ENCODE data around the gene CHCHD4. TPM values are rescaled to one million over a fixed set of nuclear protein-coding genes. Genes with fewer than 3 reads are reported as not detected.

Gene CHCHD4
- total and polyA plus RNA-seq, 10 of the 15 experiments (the other 5 are each of a cell fraction or from before 2014, with no cell fraction given): 21.0 to 46.8 (median 29.0) TPM

- in situ Hi-C loops (cut with MboI) (no loop called here), intact Hi-C loops (cut with micrococcal nuclease; ENCODE audit: unreplicated experiment) (no loop called here)
- POLR2A ChIA-PET: no interaction called here
Measured at GRCh38 chr3:14169871-14170270, 45.2 kb upstream of the CHCHD4 start.

DNA sequence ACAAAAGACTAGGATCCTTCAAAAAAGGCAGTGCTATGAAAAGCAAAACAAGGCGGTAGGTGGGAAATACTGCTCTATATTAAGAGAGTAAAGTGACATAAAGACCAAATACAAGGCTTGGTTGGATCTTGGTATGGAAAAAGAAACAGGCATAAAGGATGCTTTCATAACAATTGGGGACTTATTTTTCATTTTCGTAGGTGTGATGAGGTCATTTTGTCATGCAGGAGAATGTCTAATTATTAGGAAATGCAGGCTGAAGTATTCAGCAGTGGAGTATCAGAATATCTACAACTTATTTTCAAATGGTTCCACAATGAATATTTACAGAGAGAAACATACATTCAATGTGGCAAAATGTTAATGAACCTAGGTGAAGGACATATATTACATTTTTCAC lies 44.8 kb upstream of the CHCHD4 start:
- no peak overlapping the region for H3K4me3 ChIP-seq
- BruUV-seq (replicated peaks): no TSS peak
- H3K27ac ChIP-seq (ENCODE audit: control insufficient read depth, insufficient read depth): no peak overlapping the region
- FAIRE-seq (no peak), ATAC-seq (no peak), DNase-seq (ENCODE audit: low read depth, low spot score) (no peak)
- no peak overlapping the region for H3K4me2 ChIP-seq (ENCODE audit: control insufficient read depth, insufficient read depth)
- in situ Hi-C loops (cut with MboI): no loop called here
- no peaks in the 10 kb centered on the region for H4K20me1 ChIP-seq (ENCODE audit: control insufficient read depth, insufficient read depth)
- peaks cover 13 to 45% of the 10 kb centered on the region in 2 experiments for H3K36me3 ChIP-seq (ENCODE audit: control insufficient read depth in 2 of 2, insufficient read depth in 2 of 2, low read length in 1 of 2)
- SMC1A ChIA-PET (ENCODE audit: uncharacterized antibody, unreplicated experiment): interaction anchor here (1.4 kb wide), 1 partner anchor 13 kb away, joined by 3 read pairs; no protein-coding TSS in a partner anchor
- intact Hi-C loops (cut with micrococcal nuclease; ENCODE audit: unreplicated experiment): no loop called here
- TF ChIP-seq IRF5 (IDR thresholded peaks at IDR 0.05; ENCODE audit: borderline replicate concordance) (no peak), SIX5 (IDR thresholded peaks at IDR 0.05; ENCODE audit: low read depth, low read length, severe bottlenecking) (no peak), KDM1A (IDR thresholded peaks at IDR 0.05; ENCODE audit: borderline replicate concordance) (no peak), HDAC6 (IDR thresholded peaks at IDR 0.05; ENCODE audit: unreplicated experiment) (no peak), KLF5 (IDR thresholded peaks at IDR 0.05; ENCODE audit: partially characterized antibody) (no peak)
- TF ChIP-seq, protein P1, sequence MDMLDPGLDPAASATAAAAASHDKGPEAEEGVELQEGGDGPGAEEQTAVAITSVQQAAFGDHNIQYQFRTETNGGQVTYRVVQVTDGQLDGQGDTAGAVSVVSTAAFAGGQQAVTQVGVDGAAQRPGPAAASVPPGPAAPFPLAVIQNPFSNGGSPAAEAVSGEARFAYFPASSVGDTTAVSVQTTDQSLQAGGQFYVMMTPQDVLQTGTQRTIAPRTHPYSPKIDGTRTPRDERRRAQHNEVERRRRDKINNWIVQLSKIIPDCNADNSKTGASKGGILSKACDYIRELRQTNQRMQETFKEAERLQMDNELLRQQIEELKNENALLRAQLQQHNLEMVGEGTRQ (IDR thresholded peaks at IDR 0.05; ENCODE audit: borderline replicate concordance, low read depth, low read length): no peak
- RAD21 ChIA-PET (ENCODE audit: unreplicated experiment): no interaction called here
- WGBS (ENCODE audit: insufficient coverage, insufficient replicate concordance, low lambda C conversion rate, missing lambda C conversion rate): 98% methylated on average over 2 of the region's 2 CpGs
- POLR2A ChIA-PET: no interaction called here
- CTCF ChIA-PET: interaction anchor here (1.0 to 2.0 kb wide), 3 partner anchors 9 to 34 kb away, joined by 3 to 8 read pairs (median 4); partner anchors contain the start of genes LSM3 and XPC
- no peak overlapping the region for H3K9ac ChIP-seq (ENCODE audit: control insufficient read depth, insufficient read depth, low read length)
- no peaks in the 10 kb centered on the region for H3K27me3 ChIP-seq (replicated peaks in 1 of 2; ENCODE audit: control insufficient read depth in 2 of 2, insufficient read depth in 2 of 2, low read length in 1 of 2)
- H3K9me3 ChIP-seq (replicated peaks; ENCODE audit: control insufficient read depth, insufficient read depth, low read length): no peaks in the 10 kb centered on the region; the same call in 2 of the 3 replicates
- H3K4me1 ChIP-seq (ENCODE audit: control insufficient read depth, insufficient read depth, low read length): no peaks in the 10 kb centered on the region
- H3K79me2 ChIP-seq (ENCODE audit: control insufficient read depth, insufficient read depth, low read length): peaks cover 10% of the 10 kb centered on the region
- no peak overlapping the region for H2AFZ ChIP-seq (ENCODE audit: control insufficient read depth, low read depth, low read length)

More at GRCh38 chr3:14169871-14170270, 45.2 kb upstream of the CHCHD4 start:
- H3K9ac ChIP-seq (ENCODE audit: control insufficient read depth, insufficient read depth, low read length): no peak overlapping the region
- ATAC-seq: peak; percentile 17; the same call in 1 of the 3 replicates
- H4K20me1 ChIP-seq (ENCODE audit: control insufficient read depth, insufficient read depth): no peaks in the 10 kb centered on the region
- H2AFZ ChIP-seq (ENCODE audit: control insufficient read depth, low read depth, low read length): no peak overlapping the region
- no peak for FAIRE-seq
- CTCF ChIA-PET: interaction anchor here (1.0 to 2.0 kb wide), 4 partner anchors 9 to 273 kb away, joined by 3 to 8 read pairs (median 4); partner anchors contain the start of genes LSM3 and XPC
- H3K9me3 ChIP-seq (replicated peaks; ENCODE audit: control insufficient read depth, insufficient read depth, low read length): no peaks in the 10 kb centered on the region; the same call in 2 of the 3 replicates
- no peaks in the 10 kb centered on the region for H3K27me3 ChIP-seq (replicated peaks in 1 of 2; ENCODE audit: control insufficient read depth in 2 of 2, insufficient read depth in 2 of 2, low read length in 1 of 2)
- peaks cover 13 to 41% of the 10 kb centered on the region in 2 experiments for H3K36me3 ChIP-seq (ENCODE audit: control insufficient read depth in 2 of 2, insufficient read depth in 2 of 2, low read length in 1 of 2)
- TF ChIP-seq BRCA1 (IDR thresholded peaks at IDR 0.05; ENCODE audit: low read depth, low read length): no peak
- no peak for TF ChIP-seq HDAC2 (IDR thresholded peaks at IDR 0.05)
- TF ChIP-seq, protein P2, sequence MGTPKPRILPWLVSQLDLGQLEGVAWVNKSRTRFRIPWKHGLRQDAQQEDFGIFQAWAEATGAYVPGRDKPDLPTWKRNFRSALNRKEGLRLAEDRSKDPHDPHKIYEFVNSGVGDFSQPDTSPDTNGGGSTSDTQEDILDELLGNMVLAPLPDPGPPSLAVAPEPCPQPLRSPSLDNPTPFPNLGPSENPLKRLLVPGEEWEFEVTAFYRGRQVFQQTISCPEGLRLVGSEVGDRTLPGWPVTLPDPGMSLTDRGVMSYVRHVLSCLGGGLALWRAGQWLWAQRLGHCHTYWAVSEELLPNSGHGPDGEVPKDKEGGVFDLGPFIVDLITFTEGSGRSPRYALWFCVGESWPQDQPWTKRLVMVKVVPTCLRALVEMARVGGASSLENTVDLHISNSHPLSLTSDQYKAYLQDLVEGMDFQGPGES (IDR thresholded peaks at IDR 0.05): no peak
- no peak for TF ChIP-seq DPF2 (IDR thresholded peaks at IDR 0.05)
- no peak for TF ChIP-seq IRF4 (IDR thresholded peaks at IDR 0.05; ENCODE audit: low read depth, low read length)
- TF ChIP-seq MTA2 (IDR thresholded peaks at IDR 0.05; ENCODE audit: low read depth): no peak
- TF ChIP-seq CBFB (IDR thresholded peaks at IDR 0.05; ENCODE audit: low read depth): no peak
- no peak for TF ChIP-seq PAX8 (IDR thresholded peaks at IDR 0.05)
- TF ChIP-seq NFYA (IDR thresholded peaks at IDR 0.05; ENCODE audit: borderline replicate concordance, low read depth, low read length): no peak
- no peak for TF ChIP-seq CHD4 (IDR thresholded peaks at IDR 0.05)
- TF ChIP-seq CBX5 (IDR thresholded peaks at IDR 0.05; ENCODE audit: low read depth): no peak
- TF ChIP-seq SIX5 (IDR thresholded peaks at IDR 0.05; ENCODE audit: low read depth, low read length, severe bottlenecking): no peak
- no peak for TF ChIP-seq NR2F1 (conservative IDR thresholded peaks at IDR 0.05)
- SMC1A ChIA-PET (ENCODE audit: uncharacterized antibody, unreplicated experiment): interaction anchor here (0.8 to 1.4 kb wide), 2 partner anchors 13 to 293 kb away, joined by 3 to 4 read pairs; no protein-coding TSS in a partner anchor
- peaks cover 2% of the 10 kb centered on the region for H3K4me1 ChIP-seq (ENCODE audit: control insufficient read depth, insufficient read depth, low read length)
- no TSS peak for BruUV-seq (replicated peaks)
- H3K79me2 ChIP-seq (ENCODE audit: control insufficient read depth, insufficient read depth, low read length): peaks cover 14% of the 10 kb centered on the region
- RAD21 ChIA-PET (ENCODE audit: unreplicated experiment): no interaction called here
- no peak for DNase-seq (ENCODE audit: low read depth, low spot score)
- no peak overlapping the region for H3K27ac ChIP-seq (ENCODE audit: control insufficient read depth, insufficient read depth)
- H3K4me3 ChIP-seq: no peak overlapping the region
- H3K4me2 ChIP-seq (ENCODE audit: control insufficient read depth, insufficient read depth): no peak overlapping the region

Measured in GM12878 (cell line).